Lower leg skin (tissue), 4 donors: ENCODE data around the gene AKT3. TPM values are rescaled to one million over a fixed set of nuclear protein-coding genes. Genes with fewer than 3 reads are reported as not detected.

Experiments used
- DNase-seq, 2 donors: peaks; one replicate each; pipeline ENCODE4 v3.0.0-alpha.2; 2019; ENCODE audit warnings: low spot score in 2 of 2
- H3K4me3 ChIP-seq: fragments of 200-600 bp; sonication (generic); 2 replicates; pipeline ENCODE4 v1.5.1; 2017; ENCODE audit warnings: mild to moderate bottlenecking, low read depth; ENCODE audit not compliant: poor library complexity, severe bottlenecking
- POLR2A ChIP-seq, 2 donors: fragments of 450-650 bp; IDR thresholded peaks; one replicate each; pipeline ENCODE4 v1.6.1; 2016 to 2017; ENCODE audit warnings: antibody characterized with exemption in 2 of 2, mild to moderate bottlenecking in 1 of 2, moderate library complexity in 1 of 2
- WGBS, 2 donors: methylation state at CpG; one replicate each; pipeline ENCODE4 v1.1.5; 2018; 5-methylcytosine and 5-hydroxymethylcytosine counted together
- intact Hi-C: fragments of 100-400 bp; cut with DNase I; formaldehyde crosslinking; loops from one replicate; pipeline ENCODE4 v1.15.0; 2023; ENCODE audit warnings: low total_unique reads
- total RNA-seq, 4 donors: library from RNA; depleted of rRNA; stranded (reverse); fragments of >200 nt; gene quantifications; one replicate each; pipeline ENCODE4 v1.1.0, GENCODE V29; 2016
- TF ChIP-seq, protein P1 (sequence below), 3 donors: fragments of 450-650 bp; IDR thresholded peaks; one replicate each; pipeline ENCODE4 v1.5.1; 2016; ENCODE audit warnings: antibody characterized with exemption in 3 of 3, mild to moderate bottlenecking in 3 of 3, moderate library complexity in 2 of 3

AKT3 gene
- total RNA-seq, 4 donors from 2014 or later = 7.8 to 16.3 (median 10.4) TPM

DNA sequence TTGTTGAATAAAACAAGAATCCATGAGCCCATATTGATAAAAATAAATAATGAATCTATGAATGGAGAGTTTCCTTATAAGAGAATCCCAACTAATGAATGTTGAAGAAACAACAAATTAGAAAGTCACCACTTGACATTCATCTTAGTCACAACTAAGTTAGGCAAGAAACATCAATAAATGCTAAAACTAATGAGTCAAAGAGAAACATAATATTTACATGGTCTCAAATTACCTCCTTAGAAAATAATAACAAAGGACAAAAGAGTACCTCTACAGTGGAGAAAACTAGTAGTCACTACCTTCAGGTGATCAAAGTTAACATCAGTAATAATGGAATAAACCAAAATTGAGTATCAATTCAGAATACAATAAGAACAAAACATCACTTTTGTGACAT is 93.5 kb downstream of the AKT3 start:
- DNase-seq = no peak
- intact Hi-C loops = loop anchor here (10.0 kb wide), 1 partner anchor 508 kb away; no protein-coding TSS in a partner anchor
- TF ChIP-seq, protein P1, sequence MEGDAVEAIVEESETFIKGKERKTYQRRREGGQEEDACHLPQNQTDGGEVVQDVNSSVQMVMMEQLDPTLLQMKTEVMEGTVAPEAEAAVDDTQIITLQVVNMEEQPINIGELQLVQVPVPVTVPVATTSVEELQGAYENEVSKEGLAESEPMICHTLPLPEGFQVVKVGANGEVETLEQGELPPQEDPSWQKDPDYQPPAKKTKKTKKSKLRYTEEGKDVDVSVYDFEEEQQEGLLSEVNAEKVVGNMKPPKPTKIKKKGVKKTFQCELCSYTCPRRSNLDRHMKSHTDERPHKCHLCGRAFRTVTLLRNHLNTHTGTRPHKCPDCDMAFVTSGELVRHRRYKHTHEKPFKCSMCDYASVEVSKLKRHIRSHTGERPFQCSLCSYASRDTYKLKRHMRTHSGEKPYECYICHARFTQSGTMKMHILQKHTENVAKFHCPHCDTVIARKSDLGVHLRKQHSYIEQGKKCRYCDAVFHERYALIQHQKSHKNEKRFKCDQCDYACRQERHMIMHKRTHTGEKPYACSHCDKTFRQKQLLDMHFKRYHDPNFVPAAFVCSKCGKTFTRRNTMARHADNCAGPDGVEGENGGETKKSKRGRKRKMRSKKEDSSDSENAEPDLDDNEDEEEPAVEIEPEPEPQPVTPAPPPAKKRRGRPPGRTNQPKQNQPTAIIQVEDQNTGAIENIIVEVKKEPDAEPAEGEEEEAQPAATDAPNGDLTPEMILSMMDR (IDR thresholded peaks at IDR 0.05) = no peak
- TF ChIP-seq POLR2A (IDR thresholded peaks at IDR 0.05) = no peak
- H3K4me3 ChIP-seq = no peak overlapping the region

DNA sequence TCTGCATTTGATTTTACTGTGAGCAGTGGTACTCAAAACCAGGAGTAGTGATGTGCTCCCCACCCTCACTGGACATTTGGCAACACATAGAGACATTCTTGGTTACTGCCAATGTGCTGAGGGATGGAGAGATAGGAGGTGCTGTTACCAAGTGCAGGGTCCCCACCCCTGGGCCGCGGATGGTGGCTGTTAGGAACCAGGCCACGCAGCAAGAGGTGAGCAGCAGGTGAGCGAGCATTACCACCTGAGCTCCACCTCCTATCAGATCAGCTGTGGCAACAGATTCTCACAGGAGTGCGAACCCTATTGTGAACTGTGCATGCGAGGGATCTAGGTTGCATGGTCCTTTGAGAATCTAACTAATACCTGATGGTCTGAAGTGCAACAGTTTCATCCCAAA is 95.7 kb downstream of the AKT3 start:
- TF ChIP-seq POLR2A (IDR thresholded peaks at IDR 0.05) = no peak
- TF ChIP-seq, protein P1 (IDR thresholded peaks at IDR 0.05) = no peak
- 93 to 95% methylated on average over 6 of the region's 6 CpGs for WGBS, 2 donors
- no peak overlapping the region for H3K4me3 ChIP-seq
- intact Hi-C loops = loop anchor here (5.0 to 10.0 kb wide), 2 partner anchors 397 to 510 kb away; no protein-coding TSS in a partner anchor
- no peak for DNase-seq

DNA sequence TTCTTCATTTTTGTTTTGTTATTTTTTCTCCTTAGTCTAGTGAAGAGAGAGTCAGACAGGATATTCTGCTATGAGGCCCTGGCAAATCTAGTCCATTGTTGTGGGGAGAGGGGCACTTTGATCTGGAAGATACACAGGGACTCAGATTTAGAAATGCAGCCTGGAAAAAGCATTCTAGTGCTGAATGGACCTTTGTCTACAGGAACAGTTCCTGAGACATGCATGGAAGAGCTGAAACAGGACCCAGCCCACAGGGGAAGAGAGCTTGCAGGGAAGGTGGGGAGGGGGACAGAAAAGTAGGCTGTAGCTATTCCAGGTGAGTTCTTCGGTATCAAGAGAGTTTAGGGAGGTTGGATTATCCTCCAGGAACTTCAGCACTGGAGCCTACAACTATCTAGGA is 98.5 kb downstream of the AKT3 start:
- WGBS, 2 donors = 78 to 87% methylated on average over 1 of the region's 1 CpG
- H3K4me3 ChIP-seq = no peak overlapping the region
- DNase-seq = no peak
- TF ChIP-seq POLR2A (IDR thresholded peaks at IDR 0.05) = no peak
- TF ChIP-seq, protein P1 (IDR thresholded peaks at IDR 0.05) = no peak
- intact Hi-C loops = loop anchor here (5.0 to 10.0 kb wide), 2 partner anchors 394 to 513 kb away; no protein-coding TSS in a partner anchor

DNA sequence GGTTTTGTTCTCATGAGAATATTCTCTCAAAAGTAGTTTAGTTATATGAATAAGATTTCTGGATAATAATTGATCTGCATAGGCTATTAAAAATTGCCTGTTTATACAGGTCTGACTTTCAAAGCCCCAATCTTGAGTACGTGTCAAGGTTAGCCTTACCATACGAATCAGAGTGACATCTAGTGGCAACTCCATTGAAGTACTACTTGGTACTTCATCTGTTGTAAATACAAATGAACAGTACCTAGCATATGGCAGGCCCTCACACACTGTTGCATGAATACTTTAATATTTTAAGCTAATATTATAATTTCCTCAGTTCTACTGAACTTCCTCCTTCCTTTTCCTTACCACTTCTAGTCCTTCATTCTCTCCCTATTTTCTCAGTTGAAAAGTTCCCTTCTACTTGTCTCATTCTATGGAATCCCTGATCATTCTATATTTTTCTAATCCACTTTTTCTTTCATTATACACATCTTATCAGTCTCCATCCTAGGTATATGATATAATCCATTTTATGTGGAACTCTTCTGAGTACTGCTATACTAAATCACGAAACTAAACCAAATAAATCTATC is 101.2 kb downstream of the AKT3 start:
- DNase-seq = no peak
- H3K4me3 ChIP-seq = no peak overlapping the region

DNA sequence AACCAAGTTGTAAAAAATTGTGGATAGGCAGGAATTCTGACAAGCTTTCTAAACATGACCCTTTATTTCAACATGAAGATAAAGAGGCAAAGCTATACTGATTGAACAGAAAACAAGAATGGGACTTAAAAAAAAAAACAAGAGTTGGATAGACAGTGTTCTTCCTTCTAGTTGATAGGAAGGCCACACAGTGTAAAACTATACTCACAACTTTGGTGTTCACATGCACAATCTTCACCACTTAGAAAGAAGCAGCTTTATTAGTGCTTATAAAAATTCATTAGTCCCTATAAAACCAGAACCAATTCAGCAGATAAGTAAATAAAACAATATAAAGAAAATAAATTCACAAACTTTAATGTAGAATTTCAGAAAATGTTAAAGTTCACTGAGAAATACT is 101.8 kb downstream of the AKT3 start:
- TF ChIP-seq POLR2A (IDR thresholded peaks at IDR 0.05) = no peak
- TF ChIP-seq, protein P1 (IDR thresholded peaks at IDR 0.05) = no peak
- no peak overlapping the region for H3K4me3 ChIP-seq
- DNase-seq = no peak
- intact Hi-C loops = no loop called here

More for the DNA sequence above, 101.2 kb downstream of the AKT3 start:
- intact Hi-C loops = no loop called here
- WGBS, 2 donors = 33% methylated on average over 3 of the region's 3 CpGs
- TF ChIP-seq POLR2A (IDR thresholded peaks at IDR 0.05) = no peak
- TF ChIP-seq, protein P1 (IDR thresholded peaks at IDR 0.05) = no peak

DNA sequence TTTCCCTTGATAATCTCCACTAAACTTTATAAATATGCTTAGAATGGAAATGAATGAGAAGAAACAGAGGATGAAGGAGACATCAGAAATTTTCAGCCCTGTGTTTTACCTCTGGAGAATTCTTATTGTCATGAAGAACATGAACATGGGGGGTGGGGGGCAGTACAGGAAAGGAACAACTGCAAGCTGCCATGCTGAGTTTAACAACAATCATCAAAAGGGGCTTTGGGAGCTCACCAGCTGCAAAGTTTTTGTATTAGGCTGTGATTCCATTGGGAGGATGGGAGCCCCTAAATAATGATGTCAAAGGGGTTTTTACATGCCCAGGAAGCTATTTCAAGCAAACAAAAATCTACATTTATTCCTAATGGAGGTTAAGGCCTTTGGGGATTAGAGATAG is 103.3 kb downstream of the AKT3 start:
- TF ChIP-seq POLR2A (IDR thresholded peaks at IDR 0.05) = no peak
- TF ChIP-seq, protein P1 (IDR thresholded peaks at IDR 0.05) = no peak
- no peak for DNase-seq
- H3K4me3 ChIP-seq = no peak overlapping the region
- intact Hi-C loops = no loop called here
